Measurements from ENCODE around the gene GRM7. TPM values are rescaled to one million over a fixed set of nuclear protein-coding genes. Genes with fewer than 3 reads are reported as not detected.
"Not testable (repeated sequence)": the region's sequence is repeated elsewhere in the genome, so short reads cannot be mapped to it uniquely, and the experiment has no call there.

Gene GRM7
- total RNA-seq, 3 donors from 2014 or later, result not detected

DNA sequence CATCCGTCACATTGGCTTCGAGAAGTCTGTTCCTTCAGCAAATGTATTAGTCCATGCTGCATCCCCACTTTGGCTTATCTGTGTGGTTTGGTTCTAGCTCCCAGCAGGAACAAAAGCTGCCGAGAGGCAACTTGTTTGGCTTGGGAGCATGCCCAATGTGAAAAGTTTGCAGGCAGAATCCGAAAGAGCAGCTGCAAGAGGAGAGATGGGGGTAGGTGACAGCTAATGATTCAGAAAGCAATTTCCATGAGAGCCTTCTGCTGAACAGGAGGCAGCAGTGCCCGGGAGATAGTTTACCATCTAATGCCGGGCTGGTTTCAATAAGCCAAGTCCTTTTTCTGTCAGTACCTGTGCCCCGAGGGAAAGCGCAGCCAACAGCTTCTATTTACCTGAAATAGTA lies 60.2 kb downstream of the GRM7 start:
- no peaks in the 10 kb centered on the region for H3K9me3 Mint-ChIP-seq
- ATAC-seq, result no peak
- no peaks in the 10 kb centered on the region for H3K36me3 Mint-ChIP-seq (ENCODE audit: insufficient read depth)

DNA sequence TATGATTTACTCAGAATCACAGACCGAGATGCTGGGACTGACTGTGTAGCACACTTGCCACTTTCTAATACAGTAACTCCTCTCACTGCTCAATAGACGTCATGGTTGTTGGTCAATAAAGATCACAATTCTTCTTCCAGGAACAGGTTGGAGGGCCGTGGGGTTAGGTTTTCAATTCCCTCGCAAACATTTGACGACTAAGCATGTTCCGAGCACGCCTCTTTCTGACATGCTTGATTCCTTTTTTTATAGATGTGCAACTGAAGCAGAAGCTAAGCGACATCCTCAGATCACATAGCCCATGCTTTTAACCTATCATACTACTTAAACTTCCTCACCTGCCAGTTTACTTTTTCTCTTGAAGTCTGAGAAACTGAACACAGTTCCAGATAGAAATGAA lies 61.0 kb downstream of the GRM7 start:
- DNase-seq (no peak), ATAC-seq (no peak)
- H3K4me1 Mint-ChIP-seq (ENCODE audit: low read depth), result no peaks in the 10 kb centered on the region
- H3K36me3 Mint-ChIP-seq (ENCODE audit: insufficient read depth), result no peaks in the 10 kb centered on the region
- H3K9me3 Mint-ChIP-seq, result no peaks in the 10 kb centered on the region
- H3K27me3 Mint-ChIP-seq (ENCODE audit: low read depth), result no peaks in the 10 kb centered on the region
- no peak overlapping the region for H3K4me3 Mint-ChIP-seq

More for the DNA sequence above, 60.2 kb downstream of the GRM7 start:
- H3K4me1 Mint-ChIP-seq (ENCODE audit: low read depth), result no peaks in the 10 kb centered on the region
- H3K27me3 Mint-ChIP-seq (ENCODE audit: low read depth), result no peaks in the 10 kb centered on the region
- no peak overlapping the region for H3K4me3 Mint-ChIP-seq
- no peak for DNase-seq

DNA sequence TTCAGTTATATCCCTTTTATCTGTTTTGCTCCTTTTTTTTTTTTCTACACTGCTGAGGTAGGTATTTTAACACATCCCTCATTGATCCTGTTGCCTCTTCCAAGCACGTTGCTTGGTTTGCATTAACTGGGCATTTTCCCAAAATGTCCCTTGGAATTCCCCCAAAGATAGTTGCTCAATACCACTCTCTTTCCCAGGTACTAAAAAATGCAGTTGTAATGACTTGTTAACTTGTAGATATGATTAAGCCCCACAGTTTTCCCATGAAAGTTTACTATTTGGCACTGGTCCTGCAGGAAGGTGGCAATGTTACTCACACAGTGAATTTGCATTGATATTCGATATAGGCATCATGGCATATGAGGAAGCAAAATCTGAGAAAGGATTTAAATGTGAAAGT lies 67.1 kb downstream of the GRM7 start:
- no peak overlapping the region for H3K4me3 Mint-ChIP-seq
- no peaks in the 10 kb centered on the region for H3K36me3 Mint-ChIP-seq (ENCODE audit: insufficient read depth)
- H3K4me1 Mint-ChIP-seq (ENCODE audit: low read depth), result no peaks in the 10 kb centered on the region
- H3K27me3 Mint-ChIP-seq (ENCODE audit: low read depth), result no peaks in the 10 kb centered on the region
- no peak for DNase-seq
- H3K9me3 Mint-ChIP-seq, result no peaks in the 10 kb centered on the region
- ATAC-seq, result no peak

DNA sequence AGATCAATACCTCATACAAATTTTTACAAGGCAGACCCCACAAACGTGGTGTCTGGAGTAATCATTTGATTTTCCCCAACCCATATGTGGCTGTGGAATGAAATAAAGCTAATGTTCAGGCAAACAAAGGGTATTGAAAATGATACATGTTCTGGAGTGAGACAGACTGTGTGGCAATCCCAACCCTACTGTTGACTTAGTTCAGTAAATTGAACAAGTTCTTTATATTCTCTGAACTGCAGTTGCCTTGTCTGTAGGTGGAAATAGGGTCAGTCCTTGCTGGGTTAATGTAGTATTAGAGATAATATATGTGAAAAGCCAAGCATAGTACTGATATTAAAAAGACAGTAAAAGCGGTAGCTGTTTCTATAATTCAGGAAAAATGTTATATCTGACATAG lies 69.0 kb downstream of the GRM7 start:
- no peak for ATAC-seq
- no peaks in the 10 kb centered on the region for H3K36me3 Mint-ChIP-seq (ENCODE audit: insufficient read depth)
- no peaks in the 10 kb centered on the region for H3K4me1 Mint-ChIP-seq (ENCODE audit: low read depth)

DNA sequence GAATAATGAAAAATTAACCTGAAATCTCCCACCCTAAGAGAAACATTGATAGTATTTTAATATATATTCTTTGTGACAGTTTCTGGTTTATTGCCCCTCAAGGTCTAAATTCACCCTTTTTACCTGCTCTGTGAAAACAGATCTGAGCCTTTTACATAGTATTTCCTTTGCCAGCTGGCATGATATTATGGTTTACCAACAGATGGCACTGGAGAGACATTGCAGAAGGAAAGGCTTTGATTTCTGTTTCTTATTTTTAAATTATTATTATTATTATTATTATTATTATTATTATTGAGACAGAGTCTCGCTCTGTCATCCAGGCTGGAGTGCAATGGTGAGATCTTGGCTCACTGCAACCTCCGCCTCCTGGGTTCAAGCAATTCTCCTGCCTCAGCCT lies 74.5 kb downstream of the GRM7 start:
- not testable (repeated sequence) for H3K4me3 Mint-ChIP-seq

More for the DNA sequence above, 69.0 kb downstream of the GRM7 start:
- Mint-ChIP-seq H3K4me3 (no peak overlapping the region), H3K27me3 (ENCODE audit: low read depth) (no peaks in the 10 kb centered on the region), H3K9me3 (peaks cover 4% of the 10 kb centered on the region)
- no peak for DNase-seq

DNA sequence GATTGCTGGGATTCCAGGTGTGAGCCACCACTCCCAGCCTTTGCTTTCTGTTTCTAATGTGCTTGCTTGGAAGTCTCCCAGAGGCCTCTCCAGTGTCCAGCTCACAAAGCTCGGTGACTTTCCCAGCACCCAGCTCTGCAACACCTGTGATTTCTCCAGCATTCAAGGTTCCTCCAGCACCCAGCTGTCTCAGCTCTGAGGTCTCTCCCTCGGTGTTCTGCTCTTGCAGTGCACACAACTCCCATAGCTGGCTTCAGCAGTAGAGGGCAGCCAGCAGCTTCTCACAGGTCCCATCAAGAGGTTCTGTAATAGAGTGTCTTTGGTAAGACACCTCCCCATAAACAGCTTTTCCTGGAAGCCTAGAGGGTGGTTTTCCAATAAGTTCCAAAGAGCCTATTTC lies 75.1 kb downstream of the GRM7 start:
- Mint-ChIP-seq H3K27me3 (ENCODE audit: low read depth) (no peaks in the 10 kb centered on the region), H3K4me3 (no peak overlapping the region), H3K36me3 (ENCODE audit: insufficient read depth) (no peaks in the 10 kb centered on the region), H3K4me1 (ENCODE audit: low read depth) (no peaks in the 10 kb centered on the region), H3K9me3 (peaks cover 10% of the 10 kb centered on the region)
- ATAC-seq, result no peak
- DNase-seq, result no peak

More for the DNA sequence above, 74.5 kb downstream of the GRM7 start:
- not testable (repeated sequence) for H3K27me3 Mint-ChIP-seq (ENCODE audit: low read depth); H3K36me3 Mint-ChIP-seq (ENCODE audit: insufficient read depth); DNase-seq; ATAC-seq; H3K4me1 Mint-ChIP-seq (ENCODE audit: low read depth); H3K9me3 Mint-ChIP-seq

DNA sequence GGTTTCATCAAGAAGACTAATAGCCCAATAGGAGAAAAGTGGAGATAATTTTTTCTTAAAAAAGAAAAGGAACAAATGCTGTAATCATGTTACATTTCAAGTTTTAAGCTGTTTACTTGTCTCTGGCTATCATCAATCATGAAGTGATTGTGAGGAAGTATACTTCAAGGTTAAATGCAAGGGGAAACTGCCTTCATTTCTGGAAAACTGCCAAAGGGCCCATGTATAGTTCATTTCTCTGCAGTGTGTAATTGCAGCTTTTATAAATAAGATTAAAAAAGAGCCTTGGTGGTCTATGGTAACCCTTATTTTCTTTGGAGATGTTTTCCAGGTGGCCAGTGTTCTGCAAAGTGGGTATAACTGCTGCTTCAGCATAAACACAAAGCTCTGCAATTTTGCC lies 101.9 kb downstream of the GRM7 start:
- no peak for ATAC-seq
- DNase-seq, result no peak
- Mint-ChIP-seq H3K9me3 (peaks cover 9% of the 10 kb centered on the region), H3K27me3 (ENCODE audit: low read depth) (no peaks in the 10 kb centered on the region), H3K4me3 (no peak overlapping the region), H3K4me1 (ENCODE audit: low read depth) (no peaks in the 10 kb centered on the region), H3K36me3 (ENCODE audit: insufficient read depth) (no peaks in the 10 kb centered on the region)

DNA sequence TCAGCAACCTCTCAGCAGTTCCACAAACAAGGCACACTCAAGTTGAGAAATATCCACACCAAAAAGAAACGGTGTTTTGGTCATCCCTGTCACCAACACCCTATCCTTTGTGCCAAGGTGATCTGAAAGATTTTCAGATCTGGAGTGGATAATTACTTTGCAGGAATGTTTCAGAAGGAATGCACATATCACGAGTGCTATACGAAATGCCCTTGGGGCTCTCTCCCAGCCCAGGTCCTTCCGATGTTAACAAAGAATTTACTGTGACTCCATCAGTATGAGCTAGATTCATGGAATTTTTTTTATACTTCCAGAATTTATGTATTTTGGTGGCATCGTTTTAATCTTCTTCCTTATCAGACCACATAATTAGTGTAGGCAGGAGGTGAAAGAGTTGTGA lies 105.0 kb downstream of the GRM7 start:
- H3K27me3 Mint-ChIP-seq (ENCODE audit: low read depth), result no peaks in the 10 kb centered on the region
- H3K4me3 Mint-ChIP-seq, result no peak overlapping the region
- H3K4me1 Mint-ChIP-seq (ENCODE audit: low read depth), result no peaks in the 10 kb centered on the region
- H3K9me3 Mint-ChIP-seq, result peaks cover 13% of the 10 kb centered on the region
- H3K36me3 Mint-ChIP-seq (ENCODE audit: insufficient read depth), result no peaks in the 10 kb centered on the region
- ATAC-seq (no peak), DNase-seq (no peak)

DNA sequence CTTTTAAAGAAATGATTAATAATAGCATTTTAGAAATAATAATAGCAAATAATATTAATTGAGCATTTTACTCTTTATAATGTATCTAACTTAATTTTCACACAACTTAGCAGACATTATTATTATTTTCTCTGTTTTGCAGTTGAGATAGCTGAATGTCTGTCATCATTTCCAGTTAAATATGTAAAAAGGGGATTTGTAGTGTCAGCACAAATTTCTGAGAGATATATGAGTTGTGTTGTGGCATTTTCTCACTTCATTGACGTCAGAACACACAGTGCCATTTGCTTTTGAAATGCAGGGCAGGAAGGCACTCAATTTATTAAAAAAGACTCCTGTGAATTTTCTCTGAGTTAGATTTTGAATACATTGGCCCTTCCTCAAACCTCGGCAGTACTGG lies 111.0 kb downstream of the GRM7 start:
- Mint-ChIP-seq H3K27me3 (ENCODE audit: low read depth) (no peaks in the 10 kb centered on the region), H3K36me3 (ENCODE audit: insufficient read depth) (no peaks in the 10 kb centered on the region), H3K4me3 (no peak overlapping the region), H3K4me1 (ENCODE audit: low read depth) (no peaks in the 10 kb centered on the region), H3K9me3 (peaks cover 7% of the 10 kb centered on the region)
- ATAC-seq (no peak), DNase-seq (no peak)

DNA sequence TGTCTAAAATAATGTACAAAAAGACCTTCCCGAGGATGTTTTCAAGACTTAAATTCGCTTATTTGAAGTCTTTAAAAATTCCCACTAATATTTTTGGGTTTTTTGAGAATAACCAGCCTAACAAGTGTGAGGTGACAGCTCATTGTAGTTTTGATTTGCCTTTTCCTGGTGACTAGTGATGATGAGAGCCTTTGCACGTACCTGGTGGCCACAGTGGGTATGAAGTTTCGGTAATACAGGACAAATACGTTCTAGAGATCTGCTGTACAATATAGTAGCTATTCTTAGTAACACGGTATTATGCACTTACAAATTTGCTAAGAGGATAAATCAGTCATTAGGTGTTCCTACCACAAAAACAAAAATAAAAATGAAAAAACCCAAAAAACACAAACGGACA lies 124.9 kb downstream of the GRM7 start:
- DNase-seq (no peak), ATAC-seq (no peak)
- Mint-ChIP-seq H3K9me3 (peaks cover 5% of the 10 kb centered on the region), H3K27me3 (ENCODE audit: low read depth) (no peaks in the 10 kb centered on the region), H3K4me3 (no peak overlapping the region), H3K4me1 (ENCODE audit: low read depth) (no peaks in the 10 kb centered on the region), H3K36me3 (ENCODE audit: insufficient read depth) (no peaks in the 10 kb centered on the region)

DNA sequence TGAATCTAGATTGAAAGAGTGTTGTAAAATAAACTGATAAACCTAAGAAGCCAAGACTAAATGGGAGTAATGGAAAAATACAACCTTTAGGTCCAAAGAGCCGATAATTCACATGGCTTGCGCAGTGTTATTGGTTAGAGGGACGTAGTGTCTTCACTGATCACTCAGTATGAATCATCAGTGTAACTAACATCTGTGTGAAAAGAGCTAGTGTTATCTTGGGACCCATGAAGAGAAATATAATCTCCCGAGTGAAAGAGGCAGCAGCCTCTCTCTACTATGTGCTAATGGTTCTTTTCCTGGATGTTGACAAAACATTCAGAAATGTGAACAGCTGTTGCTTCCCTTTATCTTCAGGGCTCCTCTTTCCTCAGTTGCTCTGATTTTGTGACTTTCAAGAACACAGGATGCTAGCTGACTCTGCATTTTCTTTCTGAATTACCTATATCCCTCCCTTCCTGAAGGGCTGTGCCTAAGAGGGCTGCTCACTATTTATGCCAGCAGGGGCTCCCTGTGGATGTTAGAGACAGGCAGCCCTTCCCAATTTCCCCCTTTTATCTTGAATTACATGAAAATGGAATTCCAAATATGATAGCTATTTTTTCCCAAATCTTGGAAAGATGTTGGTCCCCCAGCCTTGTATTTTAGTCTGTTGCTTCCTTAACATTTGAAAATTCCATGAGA lies 128.8 kb downstream of the GRM7 start:
- no peak for ATAC-seq
- H3K27me3 Mint-ChIP-seq (ENCODE audit: low read depth), result no peaks in the 10 kb centered on the region
- peaks cover 9% of the 10 kb centered on the region for H3K9me3 Mint-ChIP-seq
- H3K4me3 Mint-ChIP-seq, result no peak overlapping the region
- no peaks in the 10 kb centered on the region for H3K36me3 Mint-ChIP-seq (ENCODE audit: insufficient read depth)
- H3K4me1 Mint-ChIP-seq (ENCODE audit: low read depth), result no peaks in the 10 kb centered on the region
- DNase-seq, result no peak

DNA sequence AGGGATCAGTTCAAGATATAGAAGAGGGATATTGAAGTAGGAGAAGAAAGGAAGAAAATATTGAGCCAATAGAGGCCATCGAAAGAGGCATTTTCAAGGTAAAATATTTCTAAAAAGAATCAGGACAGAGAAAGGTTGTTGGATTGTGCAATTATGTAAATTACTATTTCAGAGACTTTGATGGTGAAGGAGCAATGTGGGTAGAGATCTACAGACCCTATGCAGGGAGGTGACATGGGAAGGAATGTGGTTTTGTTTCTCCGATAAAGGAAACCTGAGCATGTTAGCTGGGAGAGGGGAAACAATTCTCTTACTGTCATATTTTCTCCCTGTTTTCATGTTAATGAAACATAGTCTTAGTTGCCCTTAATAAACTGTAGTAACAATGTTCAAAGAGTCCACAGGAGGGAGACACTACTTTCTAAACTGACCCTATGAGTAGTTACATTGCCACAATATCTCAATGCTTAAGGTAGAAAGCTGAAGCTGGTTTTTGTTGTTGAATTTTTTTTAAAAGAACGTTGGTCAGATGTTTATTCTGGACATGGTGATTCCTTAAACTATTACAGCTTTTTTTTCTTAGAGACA lies 133.3 kb downstream of the GRM7 start:
- Mint-ChIP-seq H3K4me1 (ENCODE audit: low read depth) (no peaks in the 10 kb centered on the region), H3K9me3 (peaks cover 7% of the 10 kb centered on the region), H3K4me3 (no peak overlapping the region), H3K27me3 (ENCODE audit: low read depth) (no peaks in the 10 kb centered on the region), H3K36me3 (ENCODE audit: insufficient read depth) (no peaks in the 10 kb centered on the region)
- DNase-seq (no peak), ATAC-seq (no peak)

DNA sequence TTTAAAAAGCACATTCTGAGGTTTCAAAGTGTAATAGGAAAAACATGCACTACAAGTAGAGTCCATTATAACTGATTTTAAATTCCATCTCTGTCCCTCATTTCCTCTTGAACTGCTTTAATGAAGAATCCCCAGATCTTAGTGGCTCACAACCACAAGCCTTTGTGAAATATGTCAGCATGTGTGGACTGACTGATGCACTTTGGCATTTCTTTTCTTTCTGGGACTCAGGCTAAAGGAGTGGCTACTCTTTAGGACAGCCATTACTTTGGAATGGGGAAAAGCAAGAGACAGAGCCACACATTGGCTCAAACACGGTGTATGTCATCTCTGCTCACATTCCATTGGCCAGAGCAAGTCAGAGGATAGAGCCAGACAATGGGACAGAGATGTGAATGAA lies 139.6 kb downstream of the GRM7 start:
- ATAC-seq, result no peak
- Mint-ChIP-seq H3K27me3 (ENCODE audit: low read depth) (no peaks in the 10 kb centered on the region), H3K4me3 (no peak overlapping the region), H3K36me3 (ENCODE audit: insufficient read depth) (no peaks in the 10 kb centered on the region), H3K9me3 (peaks cover 9% of the 10 kb centered on the region), H3K4me1 (ENCODE audit: low read depth) (no peaks in the 10 kb centered on the region)
- DNase-seq, result no peak

DNA sequence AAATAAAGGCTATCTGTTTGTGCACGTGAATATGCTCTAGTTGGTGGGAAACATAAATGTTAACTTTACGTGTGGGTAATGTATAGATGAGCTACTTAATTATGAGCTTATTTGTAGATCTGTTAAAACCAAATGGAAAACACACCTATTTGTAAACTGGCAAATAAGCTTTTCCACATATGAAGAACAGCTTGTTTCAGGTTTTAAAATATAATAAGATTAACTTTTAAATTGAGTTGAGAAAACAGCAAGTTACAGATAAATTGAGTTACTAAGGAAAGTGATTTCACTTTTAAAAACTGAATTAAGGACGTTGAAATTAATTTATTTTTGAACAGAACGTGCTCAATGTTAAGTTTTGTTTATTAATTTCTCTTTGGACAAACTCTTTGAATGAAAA lies 140.5 kb downstream of the GRM7 start:
- Mint-ChIP-seq H3K4me3 (no peak overlapping the region), H3K9me3 (peaks cover 9% of the 10 kb centered on the region), H3K27me3 (ENCODE audit: low read depth) (no peaks in the 10 kb centered on the region), H3K4me1 (ENCODE audit: low read depth) (no peaks in the 10 kb centered on the region), H3K36me3 (ENCODE audit: insufficient read depth) (no peaks in the 10 kb centered on the region)
- DNase-seq, result no peak
- no peak for ATAC-seq

DNA sequence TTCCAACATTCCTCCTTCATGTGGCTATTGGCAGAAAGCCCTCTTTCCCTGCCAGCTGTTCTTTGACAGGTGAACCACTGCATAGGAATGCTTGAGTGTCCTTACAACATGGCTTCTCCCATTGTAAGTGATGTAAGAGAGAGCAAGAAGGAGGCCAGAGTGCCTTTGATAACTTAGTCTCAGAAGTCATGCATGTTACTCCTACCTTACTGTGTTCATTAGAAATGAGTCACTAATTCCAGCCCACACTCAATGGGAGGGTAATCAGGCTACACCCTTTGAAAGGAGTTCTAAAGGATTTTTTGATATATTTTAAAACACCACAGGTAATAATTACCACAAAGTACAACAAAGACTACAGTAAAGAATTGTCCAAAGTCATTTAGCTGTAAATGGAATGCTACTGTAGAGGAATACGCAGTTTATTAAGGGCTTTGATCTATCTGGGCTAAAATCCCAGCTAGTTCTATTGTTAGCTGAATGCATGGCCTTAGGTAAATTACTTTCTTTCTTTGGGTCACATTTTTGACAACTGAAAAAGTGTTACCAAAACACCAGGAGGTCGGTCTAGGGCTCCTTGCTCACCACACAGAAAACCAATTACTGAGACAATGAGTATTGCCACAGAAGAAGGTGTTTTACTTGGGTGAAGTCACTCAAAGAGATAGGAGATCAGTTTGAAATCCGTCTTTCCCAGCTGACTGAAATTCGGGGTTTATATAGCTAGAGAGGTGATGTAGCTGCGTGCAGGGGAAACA lies 154.9 kb downstream of the GRM7 start:
- H3K4me1 Mint-ChIP-seq (ENCODE audit: low read depth), result no peaks in the 10 kb centered on the region
- no peaks in the 10 kb centered on the region for H3K36me3 Mint-ChIP-seq (ENCODE audit: insufficient read depth)
- no peak for ATAC-seq
- H3K4me3 Mint-ChIP-seq, result no peak overlapping the region
- H3K9me3 Mint-ChIP-seq, result no peaks in the 10 kb centered on the region
- H3K27me3 Mint-ChIP-seq (ENCODE audit: low read depth), result no peaks in the 10 kb centered on the region
- DNase-seq, result no peak

Data from activated T-cell treated with anti-CD3 and anti-CD28 coated beads, Interleukin-2, amount 50 U/mL, for 4 hours (primary cell).